ES-I3 (cell line): ENCODE measurements around the gene THOC7.

ENCODE experiments used
- H3K36me3 ChIP-seq: 2 replicates; pipeline ENCODE4 v1.6.1; 2013; ENCODE audit warnings: mild to moderate bottlenecking, low read length, control low read depth, moderate library complexity; ENCODE audit not compliant: insufficient read depth
- H3K4me1 ChIP-seq: 2 replicates; pipeline ENCODE4 v1.6.1; 2013; ENCODE audit warnings: mild to moderate bottlenecking, control low read depth, low read length; ENCODE audit not compliant: insufficient read depth
- H3K9ac ChIP-seq: 2 replicates; pipeline ENCODE4 v1.6.1; 2013; ENCODE audit warnings: low read depth, mild to moderate bottlenecking, low read length, moderate library complexity
- H3K9me3 ChIP-seq: 2 replicates; pipeline ENCODE4 v1.6.1; 2013; ENCODE audit warnings: mild to moderate bottlenecking, low read length, moderate library complexity; ENCODE audit not compliant: control insufficient read depth, insufficient read depth

THOC7 gene

GRCh38 chr3:63896332-63897030, 32.9 kb upstream of the THOC7 start:
- Histone ChIP-seq H3K4me1 (peaks cover 13% of the 10 kb centered on the region), H3K36me3 (no peaks in the 10 kb centered on the region), H3K9ac (no peak overlapping the region), H3K9me3 (no peaks in the 10 kb centered on the region)

GRCh38 chr3:63895422-63896189, 32.0 kb upstream of the THOC7 start:
- Histone ChIP-seq H3K36me3 (no peaks in the 10 kb centered on the region), H3K9ac (no peak overlapping the region), H3K4me1 (peaks cover 13% of the 10 kb centered on the region), H3K9me3 (no peaks in the 10 kb centered on the region)

GRCh38 chr3:63892773-63893352, 29.3 kb upstream of the THOC7 start:
- Histone ChIP-seq H3K9ac (no peak overlapping the region), H3K36me3 (no peaks in the 10 kb centered on the region), H3K9me3 (no peaks in the 10 kb centered on the region), H3K4me1 (peaks cover 9% of the 10 kb centered on the region)

GRCh38 chr3:63891518-63891917, 27.9 kb upstream of the THOC7 start:
- no peaks in the 10 kb centered on the region for H3K9me3 ChIP-seq
- H3K4me1 ChIP-seq: peaks cover 14% of the 10 kb centered on the region
- no peaks in the 10 kb centered on the region for H3K36me3 ChIP-seq
- no peak overlapping the region for H3K9ac ChIP-seq

- H3K9ac ChIP-seq: no peak overlapping the region
- H3K9me3 ChIP-seq: no peaks in the 10 kb centered on the region
- no peaks in the 10 kb centered on the region for H3K36me3 ChIP-seq
- peaks cover 10% of the 10 kb centered on the region; the same call in 1 of the 2 replicates for H3K4me1 ChIP-seq
Observed at GRCh38 chr3:63886858-63887257, 23.3 kb upstream of the THOC7 start.

GRCh38 chr3:63880653-63881052, 17.0 kb upstream of the THOC7 start:
- Histone ChIP-seq H3K9ac (no peak overlapping the region), H3K4me1 (peaks cover 11% of the 10 kb centered on the region; the same call in 1 of the 2 replicates), H3K9me3 (no peaks in the 10 kb centered on the region), H3K36me3 (no peaks in the 10 kb centered on the region)

GRCh38 chr3:63878394-63879060, 14.9 kb upstream of the THOC7 start:
- Histone ChIP-seq H3K9ac (no peak overlapping the region), H3K9me3 (no peaks in the 10 kb centered on the region), H3K4me1 (peaks cover 11% of the 10 kb centered on the region; the same call in 1 of the 2 replicates), H3K36me3 (no peaks in the 10 kb centered on the region)

- H3K36me3 ChIP-seq: no peaks in the 10 kb centered on the region
- no peaks in the 10 kb centered on the region for H3K9me3 ChIP-seq
- H3K4me1 ChIP-seq: peaks cover 11% of the 10 kb centered on the region; the same call in 1 of the 2 replicates
- H3K9ac ChIP-seq: no peak overlapping the region
Observed at GRCh38 chr3:63877737-63878393, 14.3 kb upstream of the THOC7 start.

- Histone ChIP-seq H3K9me3 (no peaks in the 10 kb centered on the region), H3K36me3 (no peaks in the 10 kb centered on the region), H3K9ac (no peak overlapping the region), H3K4me1 (peaks cover 11% of the 10 kb centered on the region; the same call in 1 of the 2 replicates)
Observed at GRCh38 chr3:63876260-63876659, 12.7 kb upstream of the THOC7 start.

GRCh38 chr3:63875510-63875909, 11.9 kb upstream of the THOC7 start:
- no peaks in the 10 kb centered on the region for H3K36me3 ChIP-seq
- H3K4me1 ChIP-seq: peaks cover 17% of the 10 kb centered on the region; the same call in 1 of the 2 replicates
- H3K9me3 ChIP-seq: no peaks in the 10 kb centered on the region
- H3K9ac ChIP-seq: no peak overlapping the region

GRCh38 chr3:63874769-63875168, 11.2 kb upstream of the THOC7 start:
- Histone ChIP-seq H3K4me1 (peaks cover 17% of the 10 kb centered on the region; the same call in 1 of the 2 replicates), H3K9ac (no peak overlapping the region), H3K36me3 (no peaks in the 10 kb centered on the region), H3K9me3 (no peaks in the 10 kb centered on the region)

- Histone ChIP-seq H3K9ac (no peak overlapping the region), H3K36me3 (no peaks in the 10 kb centered on the region), H3K4me1 (0 out of 2 replicates have a peak, but pooled peaks cover 6% of the 10 kb centered on the region), H3K9me3 (no peaks in the 10 kb centered on the region)
Observed at GRCh38 chr3:63872135-63872924, 8.7 kb upstream of the THOC7 start.

- no peak overlapping the region for H3K9ac ChIP-seq
- H3K9me3 ChIP-seq: no peaks in the 10 kb centered on the region
- no peaks in the 10 kb centered on the region for H3K36me3 ChIP-seq
- H3K4me1 ChIP-seq: 0 out of 2 replicates have a peak, but pooled peaks cover 6% of the 10 kb centered on the region
Observed at GRCh38 chr3:63870615-63871005, 7.0 kb upstream of the THOC7 start.
